Peyer's patch (tissue), 4 donors: ENCODE measurements around the gene C17orf50. TPM values are rescaled to one million over a fixed set of nuclear protein-coding genes. Genes with fewer than 3 reads are reported as not detected.

Experiments used
- DNase-seq, 3 donors: peaks; one replicate each; pipeline ENCODE4 v3.0.0-alpha.2; 2017 to 2019
- H3K27ac ChIP-seq, 4 donors: fragments of 200-600 bp; sonication (generic); one replicate each; pipeline ENCODE4 v1.5.1; 2016 to 2019
- H3K27me3 ChIP-seq, 2 donors: fragments of 200-600 bp; sonication (generic); one replicate each; pipeline ENCODE4 v1.5.1; 2019
- H3K36me3 ChIP-seq, 3 donors: fragments of 200-600 bp; sonication (generic); one replicate each; pipeline ENCODE4 v1.5.1; 2016 to 2019
- H3K4me1 ChIP-seq, 4 donors: fragments of 200-600 bp; sonication (generic); one replicate each; pipeline ENCODE4 v1.5.1; 2016 to 2019
- H3K4me3 ChIP-seq, 4 donors: fragments of 200-600 bp; sonication (generic); 1 replicate in 3 of 4; 2 replicates in 1 of 4; pipeline ENCODE4 v1.5.1; 2016 to 2019; ENCODE audit warnings: mild to moderate bottlenecking in 1 of 4
- H3K9me3 ChIP-seq, 4 donors: fragments of 200-600 bp; sonication (generic); one replicate each; pipeline ENCODE4 v1.5.1; 2016 to 2019; ENCODE audit warnings: mild to moderate bottlenecking in 1 of 4
- POLR2A ChIP-seq, 2 donors: fragments of 450-650 bp; IDR thresholded peaks; one replicate each; pipeline ENCODE4 v1.5.1; 2017; ENCODE audit warnings: antibody characterized with exemption in 2 of 2, mild to moderate bottlenecking in 2 of 2, moderate library complexity in 2 of 2
- total RNA-seq, 4 donors: library from RNA; depleted of rRNA; stranded (reverse); fragments of >200 nt; gene quantifications; one replicate each; pipeline ENCODE4 v1.1.0, GENCODE V29; 2016
- TF ChIP-seq, protein P1 (sequence below), 6 experiments: fragments of 450-650 bp in 4 of 6; fragments of 200-600 bp in 2 of 6; sonication (generic) in 1 of 6; IDR thresholded peaks; one replicate each; pipeline ENCODE4 v1.5.1; 2017 to 2019; ENCODE audit warnings: antibody characterized with exemption in 6 of 6, mild to moderate bottlenecking in 3 of 6, moderate library complexity in 1 of 6

The C17orf50 gene
- total RNA-seq, 4 donors from 2014 or later: not detected

DNA sequence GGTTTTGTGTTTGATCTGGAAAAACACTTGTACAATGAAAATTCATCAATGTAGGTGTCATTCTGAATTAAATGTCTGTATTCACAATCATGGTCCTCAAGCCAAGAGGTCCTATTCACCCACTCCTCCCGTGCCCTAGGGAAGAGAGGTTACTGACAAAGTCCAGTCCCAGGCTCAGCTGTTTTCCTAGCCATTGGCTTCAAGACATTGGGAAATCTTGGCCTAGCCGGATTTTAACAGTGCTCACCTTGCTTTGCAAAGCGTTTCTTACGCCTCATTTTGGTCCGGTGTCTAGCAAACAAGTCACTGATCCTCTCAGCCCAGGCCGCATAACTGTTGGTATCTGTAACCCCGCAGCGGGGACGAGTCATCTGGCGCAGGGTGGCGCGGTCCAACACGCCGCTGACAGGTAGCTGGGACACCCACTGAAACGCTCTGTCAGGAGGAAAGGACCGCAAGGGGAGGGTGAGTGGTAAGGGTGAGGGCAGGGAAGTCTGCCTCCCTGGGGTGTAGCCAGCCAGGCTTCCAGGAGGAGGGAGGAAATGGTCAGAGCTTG is 18.0 kb downstream of the C17orf50 start:
- Histone ChIP-seq H3K4me1 (peaks cover 0 to 45% (median 2%) of the 10 kb centered on the region in 4 donors), H3K27ac (no peak overlapping the region)

DNA sequence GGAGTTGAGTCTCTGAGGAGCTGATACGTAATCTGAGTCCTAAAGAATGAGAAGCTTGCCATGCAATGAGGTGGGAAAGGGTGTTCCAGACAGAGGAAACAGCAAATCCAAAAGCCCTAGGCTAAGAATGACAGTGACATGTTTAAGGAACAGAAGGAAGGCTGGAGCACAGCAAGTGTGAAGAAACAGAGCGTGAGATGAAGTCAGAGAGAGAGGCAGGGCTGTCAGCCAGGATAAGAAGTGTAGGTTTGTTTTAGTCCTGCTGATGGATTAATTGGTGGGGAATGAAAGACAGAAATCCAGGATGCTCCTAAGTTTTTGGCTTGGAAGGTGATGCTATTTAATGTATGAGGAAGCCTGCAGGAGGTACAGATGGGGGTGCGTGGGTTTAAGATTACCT is 20.3 kb downstream of the C17orf50 start:
- DNase-seq: no peak
- no peaks in the 10 kb centered on the region for H3K9me3 ChIP-seq
- H3K36me3 ChIP-seq: peaks cover 0 to 8% (median 0%) of the 10 kb centered on the region in 3 donors
- H3K4me3 ChIP-seq: no peak overlapping the region
- peaks cover 0 to 41% (median 6%) of the 10 kb centered on the region in 4 donors for H3K4me1 ChIP-seq
- peak overlapping the region in 2 of 4 donors; percentile 7 to 63 for H3K27ac ChIP-seq
- no peaks in the 10 kb centered on the region for H3K27me3 ChIP-seq
- TF ChIP-seq POLR2A (IDR thresholded peaks at IDR 0.05): no peak
- TF ChIP-seq, protein P1, sequence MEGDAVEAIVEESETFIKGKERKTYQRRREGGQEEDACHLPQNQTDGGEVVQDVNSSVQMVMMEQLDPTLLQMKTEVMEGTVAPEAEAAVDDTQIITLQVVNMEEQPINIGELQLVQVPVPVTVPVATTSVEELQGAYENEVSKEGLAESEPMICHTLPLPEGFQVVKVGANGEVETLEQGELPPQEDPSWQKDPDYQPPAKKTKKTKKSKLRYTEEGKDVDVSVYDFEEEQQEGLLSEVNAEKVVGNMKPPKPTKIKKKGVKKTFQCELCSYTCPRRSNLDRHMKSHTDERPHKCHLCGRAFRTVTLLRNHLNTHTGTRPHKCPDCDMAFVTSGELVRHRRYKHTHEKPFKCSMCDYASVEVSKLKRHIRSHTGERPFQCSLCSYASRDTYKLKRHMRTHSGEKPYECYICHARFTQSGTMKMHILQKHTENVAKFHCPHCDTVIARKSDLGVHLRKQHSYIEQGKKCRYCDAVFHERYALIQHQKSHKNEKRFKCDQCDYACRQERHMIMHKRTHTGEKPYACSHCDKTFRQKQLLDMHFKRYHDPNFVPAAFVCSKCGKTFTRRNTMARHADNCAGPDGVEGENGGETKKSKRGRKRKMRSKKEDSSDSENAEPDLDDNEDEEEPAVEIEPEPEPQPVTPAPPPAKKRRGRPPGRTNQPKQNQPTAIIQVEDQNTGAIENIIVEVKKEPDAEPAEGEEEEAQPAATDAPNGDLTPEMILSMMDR (IDR thresholded peaks at IDR 0.05): no peak

More for the DNA sequence above, 18.0 kb downstream of the C17orf50 start:
- no peak for TF ChIP-seq POLR2A (IDR thresholded peaks at IDR 0.05)
- no peak overlapping the region for H3K4me3 ChIP-seq
- DNase-seq: no peak
- no peaks in the 10 kb centered on the region for H3K27me3 ChIP-seq
- H3K36me3 ChIP-seq: peaks cover 0 to 8% (median 0%) of the 10 kb centered on the region in 3 donors
- H3K9me3 ChIP-seq: no peaks in the 10 kb centered on the region

DNA sequence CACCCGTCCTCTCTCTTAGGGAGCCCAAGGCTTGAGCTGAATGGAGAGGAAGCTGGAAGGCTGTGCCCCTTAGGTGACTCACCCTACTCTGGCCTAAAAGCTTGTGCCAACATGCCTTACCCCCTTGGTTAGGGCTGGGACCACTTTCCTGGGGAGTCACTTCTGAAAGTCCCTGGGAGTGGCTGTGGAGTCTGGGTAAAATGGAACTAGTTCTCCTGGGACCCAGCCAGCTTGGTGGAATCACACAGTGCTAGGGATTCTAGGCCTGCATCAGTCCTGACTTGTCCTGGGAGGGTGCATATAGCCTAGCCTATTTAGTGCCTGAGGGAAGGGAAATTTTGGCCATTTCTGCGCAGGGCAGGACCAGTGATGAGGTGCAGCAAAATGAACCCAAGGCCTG is 24.2 kb downstream of the C17orf50 start:
- Histone ChIP-seq H3K27ac (peak overlapping the region in 3 of 4 donors; percentile 73 to 94 (median 85)), H3K36me3 (no peaks in the 10 kb centered on the region), H3K27me3 (no peaks in the 10 kb centered on the region), H3K4me1 (peaks cover 0 to 56% (median 11%) of the 10 kb centered on the region in 4 donors), H3K9me3 (no peaks in the 10 kb centered on the region), H3K4me3 (no peak overlapping the region)
- no peak for DNase-seq
- TF ChIP-seq, protein P1 (IDR thresholded peaks at IDR 0.05): no peak
- no peak for TF ChIP-seq POLR2A (IDR thresholded peaks at IDR 0.05)

DNA sequence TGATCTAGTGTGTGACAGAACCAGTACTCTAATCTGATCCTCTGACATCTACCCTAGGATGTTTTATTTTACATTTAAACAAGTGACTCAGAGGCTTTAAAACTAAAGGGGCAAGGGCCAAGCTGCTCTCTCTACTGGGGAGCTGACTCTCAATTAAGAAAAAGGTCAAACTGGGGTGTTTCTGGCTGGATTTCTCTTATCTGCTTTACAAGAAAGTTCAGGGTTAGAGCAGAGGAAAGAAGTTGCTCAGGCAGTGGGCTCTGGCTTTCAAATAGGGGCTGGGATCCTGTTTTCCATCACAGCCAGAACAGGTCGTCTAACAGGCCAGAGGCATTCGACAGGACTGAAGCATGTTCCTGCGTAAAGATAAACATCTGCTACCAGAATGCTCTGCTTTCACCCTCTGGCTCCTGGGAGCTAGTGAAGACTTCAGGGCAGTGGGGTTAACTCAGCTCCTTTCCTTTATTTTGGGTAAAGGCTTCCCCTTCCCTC is 26.3 kb downstream of the C17orf50 start:
- H3K4me1 ChIP-seq: peaks cover 0 to 55% (median 11%) of the 10 kb centered on the region in 4 donors

DNA sequence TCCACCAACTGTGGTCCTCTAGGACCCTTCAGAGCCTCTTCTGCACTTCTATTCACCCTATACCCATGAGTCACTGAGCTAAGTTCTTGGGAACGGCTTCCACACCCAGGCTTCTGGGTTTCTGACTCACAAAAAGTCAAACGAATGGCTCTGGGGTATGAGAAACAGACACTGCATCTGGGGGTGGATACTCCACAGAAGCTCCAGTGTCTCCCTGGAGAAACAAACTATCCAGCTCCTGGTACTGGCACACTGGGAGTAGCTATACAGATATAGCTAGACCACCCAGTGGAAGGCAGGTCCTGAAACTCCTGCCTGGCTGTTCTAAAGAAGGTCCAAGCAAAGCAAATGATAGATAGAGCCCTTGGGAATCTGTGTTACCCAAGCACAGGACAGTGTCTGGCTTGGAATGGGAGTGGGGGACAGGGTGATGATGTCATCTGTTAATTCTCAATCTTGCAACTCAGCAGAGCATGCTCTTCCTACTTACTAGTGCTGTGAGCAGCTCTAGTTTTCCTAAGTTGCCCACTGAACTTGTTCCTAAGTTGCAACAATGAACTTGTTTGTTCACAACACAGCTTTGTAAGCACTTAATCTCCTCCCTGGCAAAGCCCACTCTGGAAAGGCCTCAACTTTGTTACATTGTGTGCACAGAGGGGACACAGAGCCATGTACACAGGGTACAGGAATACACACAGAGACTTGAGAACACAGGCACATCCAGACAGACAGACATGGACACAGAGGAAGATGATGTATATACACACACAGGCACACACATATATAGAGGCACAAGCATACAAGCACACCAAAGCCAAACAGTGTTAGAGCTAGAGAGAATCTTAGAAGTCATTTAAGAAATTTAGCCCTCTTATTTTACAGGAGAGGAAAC is 28.0 kb downstream of the C17orf50 start:
- Histone ChIP-seq H3K4me1 (peaks cover 0 to 44% (median 10%) of the 10 kb centered on the region in 4 donors), H3K4me3 (no peak overlapping the region), H3K36me3 (no peaks in the 10 kb centered on the region), H3K9me3 (no peaks in the 10 kb centered on the region), H3K27ac (peak overlapping the region in 2 of 4 donors; percentile 69 to 71), H3K27me3 (no peaks in the 10 kb centered on the region)
- no peak for DNase-seq
- TF ChIP-seq, protein P1 (IDR thresholded peaks at IDR 0.05): no peak
- no peak for TF ChIP-seq POLR2A (IDR thresholded peaks at IDR 0.05)

More for the DNA sequence above, 26.3 kb downstream of the C17orf50 start:
- peak overlapping the region in 2 of 4 donors; percentile 71 for H3K27ac ChIP-seq
- no peak for DNase-seq
- H3K36me3 ChIP-seq: no peaks in the 10 kb centered on the region
- H3K9me3 ChIP-seq: no peaks in the 10 kb centered on the region
- no peaks in the 10 kb centered on the region for H3K27me3 ChIP-seq
- TF ChIP-seq, protein P1 (IDR thresholded peaks at IDR 0.05): no peak
- no peak for TF ChIP-seq POLR2A (IDR thresholded peaks at IDR 0.05)
- H3K4me3 ChIP-seq: no peak overlapping the region

DNA sequence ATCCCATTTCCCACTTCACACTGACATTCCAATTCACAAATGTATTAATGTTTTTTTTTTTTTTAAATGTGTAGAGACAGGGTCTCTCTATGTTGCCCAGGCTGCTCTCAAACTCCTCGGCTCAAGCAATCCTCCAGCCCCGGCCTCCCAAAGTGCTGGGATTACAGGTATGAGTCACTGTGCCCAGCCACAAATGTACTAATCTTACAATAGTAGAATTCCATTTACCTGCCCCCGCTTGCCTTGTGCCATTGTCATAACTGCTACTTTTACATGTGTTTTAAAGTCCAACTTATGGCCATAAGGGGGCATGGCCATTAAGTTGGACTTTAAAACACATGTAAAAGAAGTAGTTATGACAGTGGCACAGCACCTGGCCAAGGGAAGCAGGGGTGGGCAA is 30.2 kb downstream of the C17orf50 start:
- no peak for TF ChIP-seq POLR2A (IDR thresholded peaks at IDR 0.05)
- TF ChIP-seq, protein P1 (IDR thresholded peaks at IDR 0.05): no peak
- Histone ChIP-seq H3K9me3 (no peaks in the 10 kb centered on the region), H3K27me3 (no peaks in the 10 kb centered on the region), H3K36me3 (no peaks in the 10 kb centered on the region), H3K27ac (peak overlapping the region in 1 of 4 donors; percentile 5), H3K4me3 (no peak overlapping the region), H3K4me1 (peaks cover 3 to 31% (median 6%) of the 10 kb centered on the region in 4 donors)
- DNase-seq: no peak
